Raji (cell line): Measurements from ENCODE around the gene LAMC2.

Experiments used
- POLR2A ChIP-seq: IDR thresholded peaks from 2 replicates; pipeline ENCODE4 v1.6.1; 2011; ENCODE audit warnings: low read depth, low read length, control low read depth; ENCODE audit not compliant: insufficient read depth

The LAMC2 gene

GRCh38 chr1:183277821-183278738, 92.0 kb downstream of the LAMC2 start:
- TF ChIP-seq POLR2A: no peak

- no peak for TF ChIP-seq POLR2A
These were observed 92.9 kb downstream of the LAMC2 start for GRCh38 chr1:183278739-183279591.

GRCh38 chr1:183279835-183280234, 93.8 kb downstream of the LAMC2 start:
- TF ChIP-seq POLR2A: no peak

GRCh38 chr1:183281039-183281438, 95.0 kb downstream of the LAMC2 start:
- no peak for TF ChIP-seq POLR2A

GRCh38 chr1:183281553-183282091, 95.6 kb downstream of the LAMC2 start:
- no peak for TF ChIP-seq POLR2A

- TF ChIP-seq POLR2A: no peak
These were observed 96.2 kb downstream of the LAMC2 start for GRCh38 chr1:183282101-183282855.

- TF ChIP-seq POLR2A: no peak
These were observed 97.2 kb downstream of the LAMC2 start for GRCh38 chr1:183283286-183283685.

- TF ChIP-seq POLR2A: no peak
These were observed 98.0 kb downstream of the LAMC2 start for GRCh38 chr1:183284086-183284485.

GRCh38 chr1:183285256-183285655, 99.2 kb downstream of the LAMC2 start:
- TF ChIP-seq POLR2A: no peak

- TF ChIP-seq POLR2A: no peak
These were observed 99.7 kb downstream of the LAMC2 start for GRCh38 chr1:183285746-183286145.

- TF ChIP-seq POLR2A: no peak
These were observed 101.2 kb downstream of the LAMC2 start for GRCh38 chr1:183287191-183287675.

- TF ChIP-seq POLR2A: no peak
These were observed 102.5 kb downstream of the LAMC2 start for GRCh38 chr1:183288583-183288982.

GRCh38 chr1:183289051-183289496, 103.0 kb downstream of the LAMC2 start:
- TF ChIP-seq POLR2A: no peak

- TF ChIP-seq POLR2A: no peak
These were observed 104.6 kb downstream of the LAMC2 start for GRCh38 chr1:183290628-183291027.
